RKO (cell line): ENCODE data around the gene RBPJL.
"Not testable (repeated sequence)": the region's sequence is repeated elsewhere in the genome, so short reads cannot be mapped to it uniquely, and the experiment has no call there.

Experiments
- DNase-seq: peaks from one replicate; pipeline ENCODE4 v3.0.0-alpha.2; 2016; ENCODE audit warnings: low spot score

RBPJL gene

GRCh38 chr20:45342855-45343531, 36.4 kb downstream of the RBPJL start:
- no peak for DNase-seq

GRCh38 chr20:45343532-45344167, 37.0 kb downstream of the RBPJL start:
- no peak for DNase-seq

- DNase-seq, result peak; percentile 96
These were observed 37.7 kb downstream of the RBPJL start for GRCh38 chr20:45344168-45344860.

- no peak for DNase-seq
These were observed 38.7 kb downstream of the RBPJL start for GRCh38 chr20:45345104-45345936.

- DNase-seq, result no peak
These were observed 39.7 kb downstream of the RBPJL start for GRCh38 chr20:45346291-45346718.

- DNase-seq, result peak; percentile 44
These were observed 40.2 kb downstream of the RBPJL start for GRCh38 chr20:45346851-45347250.

GRCh38 chr20:45347297-45347935, 40.8 kb downstream of the RBPJL start:
- DNase-seq, result no peak

GRCh38 chr20:45347936-45348778, 41.5 kb downstream of the RBPJL start, which contains the start of gene SDC4:
Gene SDC4 (minus strand): TSS chr20:45348424. CDS start chr20:45348384, 40 bp downstream.
- DNase-seq, result peak; percentile 81

- DNase-seq, result no peak
These were observed 43.6 kb downstream of the RBPJL start for GRCh38 chr20:45350217-45350616.

- DNase-seq, result not testable (repeated sequence)
These were observed 44.2 kb downstream of the RBPJL start for GRCh38 chr20:45350795-45351194.

GRCh38 chr20:45352729-45353128, 46.1 kb downstream of the RBPJL start:
- no peak for DNase-seq

- no peak for DNase-seq
These were observed 47.1 kb downstream of the RBPJL start for GRCh38 chr20:45353746-45354145.

- DNase-seq, result no peak
These were observed 48.0 kb downstream of the RBPJL start for GRCh38 chr20:45354423-45355208.

- DNase-seq, result peak; percentile 47
These were observed 48.8 kb downstream of the RBPJL start for GRCh38 chr20:45355209-45356084.

- no peak for DNase-seq
These were observed 51.8 kb downstream of the RBPJL start for GRCh38 chr20:45358282-45359068.

GRCh38 chr20:45359069-45359405, 52.4 kb downstream of the RBPJL start:
- no peak for DNase-seq

GRCh38 chr20:45359406-45360148, 52.9 kb downstream of the RBPJL start:
- DNase-seq, result no peak
